ENCODE measurements around the gene MINDY4. TPM values are rescaled to one million over a fixed set of nuclear protein-coding genes. Genes with fewer than 3 reads are reported as not detected.

Gene MINDY4
- total and polyA plus RNA-seq, 2 of the 13 experiments (the other 11 are each of a cell fraction or from before 2014, with no cell fraction given): not detected

DNA sequence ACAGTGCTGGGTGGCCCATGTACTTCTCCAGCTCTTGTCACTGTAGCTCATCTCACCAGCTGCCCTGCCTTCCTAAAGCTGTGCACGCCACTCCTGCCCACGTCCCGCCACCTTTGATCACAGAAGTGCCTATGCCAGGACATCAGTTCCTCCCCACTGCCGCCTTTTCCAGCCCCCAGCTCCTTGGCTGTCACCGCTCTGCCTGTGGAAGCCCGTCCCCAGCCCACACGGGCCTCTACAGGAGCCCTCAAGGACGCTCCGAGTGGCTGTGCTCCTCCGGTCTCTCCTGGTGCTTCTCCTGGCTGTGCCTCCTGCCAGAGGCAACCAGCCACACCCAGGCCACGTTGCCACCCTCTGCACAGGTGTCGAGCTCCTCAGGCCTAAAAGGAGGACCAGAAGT, 38.6 kb upstream of the MINDY4 start (continued):
- TF ChIP-seq, protein P1, sequence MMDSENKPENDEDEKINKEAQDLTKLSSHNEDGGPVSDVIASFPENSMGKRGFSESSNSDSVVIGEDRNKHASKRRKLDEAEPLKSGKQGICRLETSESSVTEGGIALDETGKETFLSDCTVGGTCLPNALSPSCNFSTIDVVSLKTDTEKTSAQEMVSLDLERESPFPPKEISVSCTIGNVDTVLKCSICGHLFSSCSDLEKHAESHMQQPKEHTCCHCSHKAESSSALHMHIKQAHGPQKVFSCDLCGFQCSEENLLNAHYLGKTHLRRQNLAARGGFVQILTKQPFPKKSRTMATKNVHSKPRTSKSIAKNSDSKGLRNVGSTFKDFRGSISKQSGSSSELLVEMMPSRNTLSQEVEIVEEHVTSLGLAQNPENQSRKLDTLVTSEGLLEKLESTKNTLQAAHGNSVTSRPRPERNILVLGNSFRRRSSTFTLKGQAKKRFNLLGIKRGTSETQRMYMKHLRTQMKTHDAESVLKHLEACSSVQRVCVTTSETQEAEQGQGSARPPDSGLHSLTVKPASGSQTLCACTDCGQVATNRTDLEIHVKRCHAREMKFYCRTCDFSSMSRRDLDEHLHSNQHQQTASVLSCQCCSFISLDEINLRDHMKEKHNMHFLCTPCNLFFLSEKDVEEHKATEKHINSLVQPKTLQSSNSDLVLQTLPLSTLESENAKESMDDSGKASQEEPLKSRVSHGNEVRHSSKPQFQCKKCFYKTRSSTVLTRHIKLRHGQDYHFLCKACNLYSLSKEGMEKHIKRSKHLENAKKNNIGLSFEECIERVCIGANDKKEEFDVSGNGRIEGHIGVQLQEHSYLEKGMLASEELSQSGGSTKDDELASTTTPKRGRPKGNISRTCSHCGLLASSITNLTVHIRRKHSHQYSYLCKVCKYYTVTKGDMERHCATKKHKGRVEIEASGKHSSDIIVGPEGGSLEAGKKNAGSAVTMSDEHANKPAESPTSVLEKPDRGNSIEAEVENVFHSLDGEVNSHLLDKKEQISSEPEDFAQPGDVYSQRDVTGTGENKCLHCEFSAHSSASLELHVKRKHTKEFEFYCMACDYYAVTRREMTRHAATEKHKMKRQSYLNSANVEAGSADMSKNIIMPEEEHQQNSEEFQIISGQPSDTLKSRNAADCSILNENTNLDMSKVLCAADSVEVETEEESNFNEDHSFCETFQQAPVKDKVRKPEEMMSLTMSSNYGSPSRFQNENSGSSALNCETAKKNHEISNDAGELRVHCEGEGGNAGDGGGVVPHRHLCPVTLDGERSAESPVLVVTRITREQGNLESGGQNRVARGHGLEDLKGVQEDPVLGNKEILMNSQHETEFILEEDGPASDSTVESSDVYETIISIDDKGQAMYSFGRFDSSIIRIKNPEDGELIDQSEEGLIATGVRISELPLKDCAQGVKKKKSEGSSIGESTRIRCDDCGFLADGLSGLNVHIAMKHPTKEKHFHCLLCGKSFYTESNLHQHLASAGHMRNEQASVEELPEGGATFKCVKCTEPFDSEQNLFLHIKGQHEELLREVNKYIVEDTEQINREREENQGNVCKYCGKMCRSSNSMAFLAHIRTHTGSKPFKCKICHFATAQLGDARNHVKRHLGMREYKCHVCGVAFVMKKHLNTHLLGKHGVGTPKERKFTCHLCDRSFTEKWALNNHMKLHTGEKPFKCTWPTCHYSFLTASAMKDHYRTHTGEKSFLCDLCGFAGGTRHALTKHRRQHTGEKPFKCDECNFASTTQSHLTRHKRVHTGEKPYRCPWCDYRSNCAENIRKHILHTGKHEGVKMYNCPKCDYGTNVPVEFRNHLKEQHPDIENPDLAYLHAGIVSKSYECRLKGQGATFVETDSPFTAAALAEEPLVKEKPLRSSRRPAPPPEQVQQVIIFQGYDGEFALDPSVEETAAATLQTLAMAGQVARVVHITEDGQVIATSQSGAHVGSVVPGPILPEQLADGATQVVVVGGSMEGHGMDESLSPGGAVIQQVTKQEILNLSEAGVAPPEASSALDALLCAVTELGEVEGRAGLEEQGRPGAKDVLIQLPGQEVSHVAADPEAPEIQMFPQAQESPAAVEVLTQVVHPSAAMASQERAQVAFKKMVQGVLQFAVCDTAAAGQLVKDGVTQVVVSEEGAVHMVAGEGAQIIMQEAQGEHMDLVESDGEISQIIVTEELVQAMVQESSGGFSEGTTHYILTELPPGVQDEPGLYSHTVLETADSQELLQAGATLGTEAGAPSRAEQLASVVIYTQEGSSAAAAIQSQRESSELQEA (CRISPR knock-in tag; IDR thresholded peaks at IDR 0.05; ENCODE audit: not compliant biosample characterization): no peak
- TF ChIP-seq CEBPZ (IDR thresholded peaks at IDR 0.05; ENCODE audit: low read length) (no peak), SNAPC5 (CRISPR knock-in tag; IDR thresholded peaks at IDR 0.05; ENCODE audit: borderline replicate concordance) (no peak), NFE2 (CRISPR knock-in tag; IDR thresholded peaks at IDR 0.05) (no peak), FOXA3 (CRISPR knock-in tag; IDR thresholded peaks at IDR 0.05) (no peak), HNRNPUL1 (IDR thresholded peaks at IDR 0.05; ENCODE audit: low read depth, low read length) (no peak), TAF15 (IDR thresholded peaks at IDR 0.05; ENCODE audit: low read depth, low read length, poor library complexity, severe bottlenecking) (no peak), PPARG (CRISPR knock-in tag; conservative IDR thresholded peaks at IDR 0.05) (no peak), ZNF589 (CRISPR knock-in tag; conservative IDR thresholded peaks at IDR 0.05) (no peak), ZNF451 (CRISPR knock-in tag; IDR thresholded peaks at IDR 0.05) (no peak), ZNF263 (CRISPR knock-in tag; IDR thresholded peaks at IDR 0.05) (no peak), FLYWCH1 (CRISPR knock-in tag; IDR thresholded peaks at IDR 0.05) (no peak)
- TF ChIP-seq, protein P2, sequence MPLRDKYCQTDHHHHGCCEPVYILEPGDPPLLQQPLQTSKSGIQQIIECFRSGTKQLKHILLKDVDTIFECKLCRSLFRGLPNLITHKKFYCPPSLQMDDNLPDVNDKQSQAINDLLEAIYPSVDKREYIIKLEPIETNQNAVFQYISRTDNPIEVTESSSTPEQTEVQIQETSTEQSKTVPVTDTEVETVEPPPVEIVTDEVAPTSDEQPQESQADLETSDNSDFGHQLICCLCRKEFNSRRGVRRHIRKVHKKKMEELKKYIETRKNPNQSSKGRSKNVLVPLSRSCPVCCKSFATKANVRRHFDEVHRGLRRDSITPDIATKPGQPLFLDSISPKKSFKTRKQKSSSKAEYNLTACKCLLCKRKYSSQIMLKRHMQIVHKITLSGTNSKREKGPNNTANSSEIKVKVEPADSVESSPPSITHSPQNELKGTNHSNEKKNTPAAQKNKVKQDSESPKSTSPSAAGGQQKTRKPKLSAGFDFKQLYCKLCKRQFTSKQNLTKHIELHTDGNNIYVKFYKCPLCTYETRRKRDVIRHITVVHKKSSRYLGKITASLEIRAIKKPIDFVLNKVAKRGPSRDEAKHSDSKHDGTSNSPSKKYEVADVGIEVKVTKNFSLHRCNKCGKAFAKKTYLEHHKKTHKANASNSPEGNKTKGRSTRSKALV (CRISPR knock-in tag; IDR thresholded peaks at IDR 0.05): no peak

Data from HepG2 (cell line).